Cardiac muscle cell (in vitro differentiated cells and primary cell): Measurements from ENCODE around the gene RBBP8NL. TPM values are rescaled to one million over a fixed set of nuclear protein-coding genes. Genes with fewer than 3 reads are reported as not detected.

Experiments used
- DNase-seq, 2 donors: peaks; one replicate each; pipeline versions ENCODE4 v3.0.0 to v3.0.0-alpha.2; 2010 to 2017; ENCODE audit warnings: low read depth in 1 of 2, low spot score in 1 of 2
- H3K27ac ChIP-seq: fragments of 200-600 bp; sonication (generic); 2 replicates; pipeline ENCODE4 v1.5.1; 2016
- H3K27me3 ChIP-seq: fragments of 200-600 bp; sonication (generic); 2 replicates; pipeline ENCODE4 v1.6.0; 2016; ENCODE audit warnings: control low read depth
- H3K36me3 ChIP-seq: fragments of 200-600 bp; sonication (generic); 2 replicates; pipeline ENCODE4 v1.5.1; 2016; ENCODE audit warnings: control low read depth
- H3K4me1 ChIP-seq: fragments of 200-600 bp; sonication (generic); 2 replicates; pipeline ENCODE4 v1.8.1; 2017; ENCODE audit warnings: low read depth, mild to moderate bottlenecking, mixed run types
- H3K4me3 ChIP-seq: fragments of 200-600 bp; sonication (generic); 2 replicates; pipeline ENCODE4 v1.5.1; 2016; ENCODE audit warnings: mild to moderate bottlenecking
- H3K9me3 ChIP-seq: fragments of 200-600 bp; sonication (generic); 2 replicates; pipeline ENCODE4 v1.5.1; 2017; ENCODE audit warnings: low read depth, mild to moderate bottlenecking, control low read depth
- polyA plus RNA-seq: library from polyadenylated mRNA; unstranded; fragments of >200 nt; fragmentation: Nextera tagmentation; extraction: Ambion mirVana; gene quantifications from 2 replicates; pipeline ENCODE4 v1.2.1, GENCODE V29; 2016
- total RNA-seq: library from RNA; depleted of rRNA; stranded (reverse); fragments of >200 nt; gene quantifications from 2 replicates; pipeline ENCODE4 v1.2.3, GENCODE V29; 2016
- TF ChIP-seq, protein P1 (sequence below): IDR thresholded peaks from 2 replicates; pipeline ENCODE4 v1.5.1; 2012; ENCODE audit warnings: low read depth, mild to moderate bottlenecking, low read length

RBBP8NL gene
- total and polyA plus RNA-seq, 2 experiments from 2014 or later = not detected

DNA sequence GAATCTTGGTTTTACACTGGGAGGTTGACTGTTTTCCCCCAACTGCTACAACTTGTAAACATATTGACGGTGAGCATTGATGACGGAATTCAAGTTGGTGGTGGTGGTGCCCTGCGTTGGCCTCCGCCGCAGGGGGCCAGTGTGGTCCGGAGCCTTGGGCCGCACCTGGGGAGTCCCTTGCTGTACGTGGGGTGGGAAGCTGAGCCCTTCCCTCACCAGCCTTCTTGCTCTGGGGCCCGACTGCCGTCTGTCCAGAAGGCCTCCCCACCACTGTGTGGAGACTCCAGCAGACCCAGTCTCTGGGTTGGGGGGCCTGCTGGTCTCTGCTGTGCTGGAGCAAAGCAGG lies 37.1 kb upstream of the RBBP8NL start:
- peaks cover 23% of the 10 kb centered on the region for H3K36me3 ChIP-seq
- H3K27ac ChIP-seq = peak overlapping the region; percentile 68
- H3K27me3 ChIP-seq = no peaks in the 10 kb centered on the region
- no peak overlapping the region for H3K4me3 ChIP-seq
- peaks cover 19% of the 10 kb centered on the region for H3K4me1 ChIP-seq
- no peaks in the 10 kb centered on the region for H3K9me3 ChIP-seq
- TF ChIP-seq, protein P1, sequence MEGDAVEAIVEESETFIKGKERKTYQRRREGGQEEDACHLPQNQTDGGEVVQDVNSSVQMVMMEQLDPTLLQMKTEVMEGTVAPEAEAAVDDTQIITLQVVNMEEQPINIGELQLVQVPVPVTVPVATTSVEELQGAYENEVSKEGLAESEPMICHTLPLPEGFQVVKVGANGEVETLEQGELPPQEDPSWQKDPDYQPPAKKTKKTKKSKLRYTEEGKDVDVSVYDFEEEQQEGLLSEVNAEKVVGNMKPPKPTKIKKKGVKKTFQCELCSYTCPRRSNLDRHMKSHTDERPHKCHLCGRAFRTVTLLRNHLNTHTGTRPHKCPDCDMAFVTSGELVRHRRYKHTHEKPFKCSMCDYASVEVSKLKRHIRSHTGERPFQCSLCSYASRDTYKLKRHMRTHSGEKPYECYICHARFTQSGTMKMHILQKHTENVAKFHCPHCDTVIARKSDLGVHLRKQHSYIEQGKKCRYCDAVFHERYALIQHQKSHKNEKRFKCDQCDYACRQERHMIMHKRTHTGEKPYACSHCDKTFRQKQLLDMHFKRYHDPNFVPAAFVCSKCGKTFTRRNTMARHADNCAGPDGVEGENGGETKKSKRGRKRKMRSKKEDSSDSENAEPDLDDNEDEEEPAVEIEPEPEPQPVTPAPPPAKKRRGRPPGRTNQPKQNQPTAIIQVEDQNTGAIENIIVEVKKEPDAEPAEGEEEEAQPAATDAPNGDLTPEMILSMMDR = no peak
- no peak for DNase-seq

DNA sequence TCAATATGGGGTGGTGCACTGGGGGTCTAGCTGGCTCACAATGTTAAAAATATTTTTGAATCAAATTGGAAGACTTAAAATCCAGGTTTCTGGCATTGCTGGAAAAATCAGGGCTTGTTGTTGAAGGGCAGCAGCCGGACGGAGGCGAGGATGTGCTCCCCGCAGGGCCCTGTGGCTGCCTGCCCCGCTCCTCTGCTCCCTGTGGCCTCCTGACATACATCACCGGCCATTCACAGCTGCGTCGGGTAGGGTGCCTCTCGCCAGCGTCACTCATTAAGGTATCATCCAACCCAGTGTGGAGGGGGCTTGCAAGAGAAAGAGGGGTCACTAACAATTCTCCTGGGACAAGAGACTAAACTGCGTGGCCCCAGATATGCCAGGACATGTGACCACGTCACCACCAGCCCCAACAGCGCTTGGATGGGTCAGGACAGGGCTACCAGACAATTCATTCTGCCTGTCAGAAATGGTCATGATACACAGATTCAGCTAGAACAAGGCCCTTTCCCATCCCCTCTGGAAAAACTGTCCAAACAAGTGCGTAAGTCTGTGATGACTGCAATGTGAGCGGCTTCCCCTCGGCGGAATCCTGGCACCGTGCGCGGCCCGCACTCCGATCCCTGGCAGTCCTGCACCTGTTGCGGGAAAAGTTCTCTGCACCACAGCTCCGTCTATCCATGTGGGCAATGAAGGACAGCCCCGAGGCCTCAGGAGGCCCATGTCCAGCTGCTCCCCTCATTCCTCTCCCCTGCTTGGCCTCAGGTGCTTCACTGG lies 36.5 kb upstream of the RBBP8NL start:
- TF ChIP-seq, protein P1 = no peak
- Histone ChIP-seq H3K36me3 (peaks cover 23% of the 10 kb centered on the region), H3K9me3 (no peaks in the 10 kb centered on the region), H3K4me1 (peaks cover 22% of the 10 kb centered on the region), H3K27me3 (no peaks in the 10 kb centered on the region), H3K4me3 (no peak overlapping the region), H3K27ac (peak overlapping the region; percentile 68)
- no peak for DNase-seq

DNA sequence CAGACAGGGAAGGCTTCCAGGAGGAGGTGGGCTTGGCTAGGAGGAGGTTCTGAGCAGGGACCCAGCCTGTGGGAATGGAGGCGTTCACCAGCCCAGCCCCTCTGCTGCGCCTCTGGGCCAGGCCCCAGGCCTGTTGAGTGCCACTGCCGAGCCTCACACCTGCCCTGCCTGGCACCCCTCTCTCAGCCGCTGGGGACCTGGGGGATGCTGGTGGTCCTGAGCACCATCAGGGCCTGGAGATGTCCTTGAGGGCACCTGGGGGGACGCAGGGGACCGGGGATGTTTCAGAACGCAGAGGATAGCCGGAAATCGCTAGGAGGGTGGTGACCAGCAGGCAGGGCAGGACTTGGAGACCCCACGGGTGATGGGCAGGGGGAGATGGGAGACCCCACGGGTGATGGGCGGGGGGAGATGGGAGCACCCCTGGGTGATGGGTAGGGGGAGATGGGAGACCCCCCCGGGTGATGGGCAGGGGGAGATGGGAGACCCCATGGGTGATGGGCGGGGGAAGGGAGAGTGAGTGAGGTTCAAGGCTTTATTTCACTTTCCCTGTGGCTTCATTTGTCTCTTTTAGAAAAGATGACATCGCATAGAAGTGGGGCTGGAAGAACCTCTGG lies 35.7 kb upstream of the RBBP8NL start:
- peaks cover 23% of the 10 kb centered on the region for H3K36me3 ChIP-seq
- no peaks in the 10 kb centered on the region for H3K9me3 ChIP-seq
- H3K27me3 ChIP-seq = no peaks in the 10 kb centered on the region
- H3K27ac ChIP-seq = peak overlapping the region; percentile 81
- TF ChIP-seq, protein P1 = no peak
- no peak overlapping the region for H3K4me3 ChIP-seq
- no peak for DNase-seq
- H3K4me1 ChIP-seq = peaks cover 29% of the 10 kb centered on the region

DNA sequence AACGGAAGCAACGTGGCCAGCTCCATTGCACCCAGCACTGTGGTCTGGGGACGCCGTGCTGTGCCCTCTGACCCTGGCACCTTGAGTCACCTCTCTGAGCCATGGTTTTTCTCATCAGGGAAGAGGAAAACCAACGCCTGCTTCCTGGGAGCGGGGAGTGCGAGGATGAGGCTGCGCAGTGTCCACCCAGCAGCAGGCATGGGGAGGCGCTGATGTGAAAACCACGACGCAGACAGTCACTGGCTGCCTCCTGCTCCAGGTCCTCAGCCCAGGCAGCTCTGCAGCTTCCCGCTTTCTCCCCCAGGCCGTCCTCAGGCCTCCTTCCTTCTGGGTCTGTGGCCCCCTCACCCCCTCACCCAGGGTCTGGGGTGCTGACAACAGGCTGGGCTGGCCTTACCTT lies 34.5 kb upstream of the RBBP8NL start:
- no peaks in the 10 kb centered on the region for H3K27me3 ChIP-seq
- H3K27ac ChIP-seq = peak overlapping the region; percentile 81
- H3K9me3 ChIP-seq = no peaks in the 10 kb centered on the region
- H3K4me1 ChIP-seq = peaks cover 31% of the 10 kb centered on the region
- H3K36me3 ChIP-seq = peaks cover 23% of the 10 kb centered on the region
- TF ChIP-seq, protein P1 = no peak
- H3K4me3 ChIP-seq = no peak overlapping the region
- DNase-seq = no peak

DNA sequence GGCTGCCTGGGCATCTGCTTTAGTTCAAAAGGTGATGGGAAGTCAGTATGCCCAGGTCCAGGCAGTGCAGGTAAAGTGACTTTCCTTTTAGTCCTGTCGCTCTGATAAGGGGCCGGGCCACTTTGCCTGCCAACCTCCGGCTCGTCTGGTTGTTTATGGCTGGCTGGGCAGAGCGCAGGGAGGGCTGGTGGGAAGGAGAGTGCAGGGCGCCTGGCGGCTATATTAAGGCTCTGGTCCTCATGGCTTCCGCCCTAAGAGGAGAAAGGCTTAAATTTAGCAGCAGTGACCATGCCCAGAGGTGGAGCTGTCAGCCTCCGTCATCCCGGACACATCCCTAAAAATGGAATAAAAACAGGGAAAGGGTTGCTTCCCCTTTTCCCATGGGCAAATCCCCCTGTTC lies 33.8 kb upstream of the RBBP8NL start:
- peak overlapping the region; percentile 81 for H3K27ac ChIP-seq
- peak in 1 of 2 donors; percentile 68 for DNase-seq
- no peak overlapping the region for H3K4me3 ChIP-seq
- no peaks in the 10 kb centered on the region for H3K27me3 ChIP-seq
- H3K9me3 ChIP-seq = no peaks in the 10 kb centered on the region
- TF ChIP-seq, protein P1 = no peak
- peaks cover 32% of the 10 kb centered on the region for H3K4me1 ChIP-seq
- H3K36me3 ChIP-seq = peaks cover 21% of the 10 kb centered on the region
